Hindlimb muscle (tissue), 1 donor: ENCODE data around the gene CTF1. TPM values are rescaled to one million over a fixed set of nuclear protein-coding genes. Genes with fewer than 3 reads are reported as not detected.
"Not testable (repeated sequence)": the region's sequence is repeated elsewhere in the genome, so short reads cannot be mapped to it uniquely, and the experiment has no call there.

Experiments used
- DNase-seq: peaks from one replicate; pipeline ENCODE4 v3.0.0-alpha.2; 2013
- polyA plus RNA-seq: library from polyadenylated mRNA; unstranded; fragments of 120-200 nt; gene quantifications from one replicate; pipeline ENCODE4 v1.2.1, GENCODE V29; 2013; ENCODE audit not compliant: insufficient read length

CTF1 gene
- polyA plus RNA-seq, 1 donor, result 13.5 TPM

GRCh38 chr16:30888856-30889499 is 7.4 kb upstream of the CTF1 start:
- no peak for DNase-seq

- DNase-seq, result no peak
These were observed 6.7 kb upstream of the CTF1 start for GRCh38 chr16:30889721-30890120.

GRCh38 chr16:30891043-30891823 is 5.2 kb upstream of the CTF1 start:
- DNase-seq, result not testable (repeated sequence)

DNA sequence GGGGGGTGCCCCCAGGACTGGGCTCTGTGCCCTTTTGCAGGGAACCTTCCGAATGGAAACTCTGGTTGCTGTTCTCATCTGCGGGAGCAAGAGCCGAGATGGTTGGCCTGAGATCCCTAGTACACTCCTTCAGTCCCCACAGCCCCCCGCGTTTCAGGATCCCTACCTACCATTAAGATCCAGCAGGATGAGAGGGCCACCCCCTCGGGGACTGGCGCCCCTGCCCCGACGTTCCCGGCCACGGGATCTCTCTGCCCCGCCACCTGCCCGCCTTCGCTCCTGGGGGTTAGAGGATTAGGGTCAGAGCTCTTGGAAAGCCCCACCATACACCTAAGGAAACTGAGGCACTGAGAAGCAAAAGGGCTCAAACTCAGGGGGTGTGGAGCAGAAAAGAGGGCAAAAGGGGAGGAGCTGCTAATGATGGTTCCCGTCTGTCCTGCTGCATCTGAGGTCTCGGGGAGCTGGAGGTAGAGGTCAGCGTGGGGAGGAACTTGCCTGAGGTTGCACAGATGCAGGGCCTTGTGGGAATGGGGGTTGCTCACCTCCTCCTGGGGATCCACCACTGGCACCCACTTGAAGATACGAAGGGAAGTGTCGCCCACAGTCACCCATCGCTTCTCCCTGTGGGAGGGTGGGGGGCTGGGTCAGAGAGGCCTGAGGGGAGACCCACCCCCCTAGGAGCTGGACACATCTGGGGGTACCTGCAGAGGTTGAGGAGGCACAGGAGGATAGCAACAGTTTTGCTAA is 3.6 kb upstream of the CTF1 start:
- no peak for DNase-seq

DNA sequence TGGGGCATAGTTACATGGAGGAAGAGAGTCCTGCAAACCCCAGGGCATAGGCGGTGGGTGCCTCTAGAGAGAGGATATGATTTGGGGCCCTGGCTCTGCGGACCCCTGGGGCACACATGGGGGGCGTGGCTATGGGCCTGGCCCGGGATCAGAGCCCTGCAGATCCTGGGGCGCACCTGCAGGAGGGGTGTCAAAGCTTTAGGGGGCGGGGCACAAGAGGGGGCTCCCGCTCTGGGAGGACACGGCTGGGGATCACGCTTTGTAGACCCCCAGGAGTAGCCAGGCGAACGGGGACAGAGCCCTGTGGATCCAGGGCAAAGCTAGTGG is 3.0 kb upstream of the CTF1 start:
- DNase-seq, result no peak

GRCh38 chr16:30893744-30894539 is 2.5 kb upstream of the CTF1 start, which contains the start of gene BCL7C:
TSS of gene BCL7C (minus strand) at chr16:30894077. CDS start at chr16:30893944, 133 bp downstream.
- peak; percentile 89 for DNase-seq

DNA sequence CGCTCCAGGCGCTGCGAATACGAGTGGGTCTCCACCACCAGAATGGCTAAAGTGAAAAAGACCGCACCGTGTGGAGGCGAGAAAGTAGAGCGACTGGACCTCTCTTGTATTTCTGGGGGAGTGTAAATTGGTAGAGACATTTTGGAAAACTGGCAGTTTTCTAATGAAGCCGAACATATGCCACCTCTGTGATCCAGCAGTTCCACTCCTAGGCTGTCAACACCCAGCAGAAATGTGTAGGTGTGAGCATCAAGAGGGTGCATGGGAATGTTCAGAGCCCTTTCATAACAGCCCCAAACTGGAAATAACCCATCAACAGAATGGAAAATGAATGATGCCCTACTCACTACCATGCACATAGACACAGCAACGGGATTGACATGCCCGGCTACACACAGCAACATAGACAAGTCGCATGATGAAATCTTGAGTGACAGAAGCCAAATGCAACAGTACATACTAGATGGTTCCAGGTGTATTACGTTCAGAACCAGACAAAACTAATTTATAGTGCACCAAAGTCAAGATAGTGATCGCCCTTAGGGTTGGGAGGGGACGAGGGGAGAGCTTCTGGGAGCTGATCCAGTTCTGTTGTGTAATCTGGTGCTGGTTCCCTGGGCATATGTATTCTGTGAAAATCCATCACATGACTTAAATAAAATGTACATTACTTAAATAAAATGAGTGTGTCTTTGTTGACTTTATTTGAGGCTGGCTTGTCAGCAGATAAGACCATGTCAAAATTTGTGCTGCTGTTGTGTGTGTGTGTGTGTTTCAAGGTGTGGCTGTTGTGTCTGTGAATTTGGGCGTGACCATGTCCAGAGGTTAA is 1.7 kb upstream of the CTF1 start:
- DNase-seq, result no peak

- no peak for DNase-seq
These were observed 670 bp upstream of the CTF1 start for GRCh38 chr16:30895627-30896260.

DNA sequence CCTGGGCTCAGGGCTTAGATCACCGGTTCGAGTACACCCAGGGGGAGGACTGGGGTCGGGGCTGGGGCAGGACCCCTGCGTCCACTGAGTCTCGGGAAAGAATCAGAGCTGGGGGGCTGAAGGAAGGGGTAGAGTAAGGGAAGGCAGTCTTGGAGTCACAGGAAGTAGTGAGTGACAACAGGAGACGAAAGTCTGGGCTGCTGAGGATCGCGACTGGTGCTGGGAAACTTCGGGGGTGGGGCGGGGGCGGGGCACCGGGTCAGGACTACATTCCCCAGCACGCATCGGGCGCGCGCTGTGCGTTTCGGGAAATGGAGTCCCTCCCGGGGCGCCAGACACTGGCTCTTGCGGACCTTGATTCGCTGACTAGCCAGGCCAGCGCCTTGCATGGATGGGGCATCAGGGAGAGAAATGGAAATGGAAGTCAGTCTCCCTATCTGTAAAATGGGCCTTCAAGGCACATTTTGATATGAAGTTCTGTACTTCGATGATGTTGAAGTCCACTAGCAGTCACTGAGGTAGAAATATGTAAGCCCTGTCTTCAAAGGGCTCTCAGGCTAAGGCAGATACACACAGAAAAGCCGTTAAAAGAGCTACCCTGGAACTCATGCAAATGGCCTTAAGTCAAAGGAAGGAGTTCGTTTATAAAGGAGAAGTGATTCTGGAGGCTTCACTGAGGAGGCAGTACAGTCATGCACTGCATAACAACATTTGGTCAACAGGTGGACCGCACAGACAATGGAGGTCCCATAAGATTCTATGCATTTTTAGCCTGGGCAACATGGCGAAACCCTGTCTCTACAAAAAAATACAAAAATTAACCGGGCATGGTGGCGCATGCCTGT is 697 bp downstream of the CTF1 start:
- DNase-seq, result peak; percentile 91

DNA sequence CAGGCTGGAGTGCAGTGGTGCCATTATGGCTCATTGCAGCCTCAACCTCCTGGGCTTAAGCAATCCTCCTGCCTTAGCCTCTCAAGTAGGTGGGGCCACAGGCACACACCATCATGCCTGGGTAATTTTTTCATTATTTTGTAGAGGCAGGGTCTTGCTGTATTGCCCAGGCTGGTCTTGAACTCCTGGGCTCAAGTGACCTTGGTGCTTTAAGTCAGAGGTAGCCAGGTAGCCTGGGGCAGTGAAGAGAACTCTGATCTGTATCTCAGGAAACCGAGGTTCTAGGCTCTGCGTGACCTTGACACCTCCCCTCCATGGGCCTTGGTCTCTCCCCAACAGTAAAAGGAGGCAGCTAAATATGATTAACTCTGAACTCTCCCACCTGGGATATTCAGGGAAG is 3.4 kb downstream of the CTF1 start:
- DNase-seq, result no peak

DNA sequence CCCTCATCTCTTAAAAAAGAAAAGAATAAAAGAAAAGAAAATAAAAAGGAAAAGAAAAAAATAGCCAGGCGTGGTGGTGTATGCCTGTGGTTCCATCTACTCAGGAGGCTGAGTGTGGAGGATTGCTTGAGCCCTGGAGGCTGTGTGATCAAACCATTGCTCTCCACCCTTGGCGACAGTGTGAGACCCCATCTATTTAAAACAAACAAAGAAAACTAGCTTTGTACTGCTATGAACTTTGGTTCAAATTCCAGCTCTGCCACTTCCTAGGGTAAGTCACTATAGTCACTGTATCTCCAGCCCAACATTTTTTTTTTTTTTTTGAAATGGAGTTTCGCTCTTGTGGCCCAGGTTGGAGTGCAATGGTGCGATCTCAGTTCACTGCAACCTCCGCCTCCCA is 4.2 kb downstream of the CTF1 start:
- DNase-seq, result no peak

- DNase-seq, result no peak
These were observed 5.0 kb downstream of the CTF1 start for GRCh38 chr16:30901201-30902028.

GRCh38 chr16:30902029-30902972 is 5.9 kb downstream of the CTF1 start:
- DNase-seq, result peak; percentile 88

DNA sequence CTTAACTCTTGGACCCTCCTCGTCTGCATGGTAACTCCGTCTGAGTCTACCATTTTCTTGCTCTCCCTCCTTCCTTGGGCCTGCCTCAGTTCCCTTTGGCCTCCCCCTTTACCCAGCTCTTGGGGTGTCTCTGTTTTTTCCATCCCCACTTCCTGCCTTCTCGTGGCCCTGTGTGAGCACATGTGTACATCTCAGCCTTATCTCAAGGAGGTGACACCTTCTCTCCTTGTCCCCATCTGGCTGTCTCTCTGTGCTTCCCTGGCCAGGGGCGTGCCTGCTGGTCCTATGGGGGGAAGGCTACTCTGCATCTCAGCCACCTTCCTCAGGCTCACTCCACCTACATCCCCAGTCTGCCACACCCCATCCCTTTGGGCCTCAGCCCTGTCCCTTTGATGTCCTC is 6.6 kb downstream of the CTF1 start:
- no peak for DNase-seq

- no peak for DNase-seq
These were observed 7.2 kb downstream of the CTF1 start for GRCh38 chr16:30903596-30903995.

- no peak for DNase-seq
These were observed 7.8 kb downstream of the CTF1 start for GRCh38 chr16:30904114-30904780.

- DNase-seq, result no peak
These were observed 10.7 kb downstream of the CTF1 start for GRCh38 chr16:30907064-30907463.
